GM19324 (cell line): ENCODE results near the gene DIP2C.
A peak's percentile ranks its signal among the peaks of the same experiment; 100 is the strongest.
"Not testable (repeated sequence)": the region's sequence is repeated elsewhere in the genome, so short reads cannot be mapped to it uniquely, and the experiment has no call there.

ENCODE experiments used
- ATAC-seq: cut with Tn5 transposase; IDR thresholded peaks from one replicate; pipeline ENCODE4 v1.9.1; 2021; ENCODE audit warnings: mild to moderate bottlenecking, moderate library complexity; ENCODE audit not compliant: unreplicated experiment, low FRiP score

Gene DIP2C

DNA sequence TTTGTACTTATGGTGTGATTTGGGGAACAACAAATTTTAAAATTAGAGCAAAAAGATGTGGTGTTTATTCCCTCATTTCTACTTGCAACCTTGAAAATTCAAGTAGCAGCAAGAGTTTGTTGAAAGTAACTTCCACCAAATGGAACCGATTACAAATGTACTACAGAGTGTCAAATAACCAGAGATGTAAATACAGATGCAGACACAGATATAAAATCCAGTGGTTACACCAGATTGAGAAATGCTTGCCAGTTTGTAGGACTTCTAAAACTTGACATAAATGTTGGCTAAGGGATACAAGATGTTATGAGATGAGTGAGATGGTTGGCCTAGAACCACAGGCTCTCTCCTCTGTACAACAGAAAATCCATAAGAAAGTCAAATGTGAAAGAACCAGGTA is 162.1 kb downstream of the DIP2C start:
- no peak for ATAC-seq

DNA sequence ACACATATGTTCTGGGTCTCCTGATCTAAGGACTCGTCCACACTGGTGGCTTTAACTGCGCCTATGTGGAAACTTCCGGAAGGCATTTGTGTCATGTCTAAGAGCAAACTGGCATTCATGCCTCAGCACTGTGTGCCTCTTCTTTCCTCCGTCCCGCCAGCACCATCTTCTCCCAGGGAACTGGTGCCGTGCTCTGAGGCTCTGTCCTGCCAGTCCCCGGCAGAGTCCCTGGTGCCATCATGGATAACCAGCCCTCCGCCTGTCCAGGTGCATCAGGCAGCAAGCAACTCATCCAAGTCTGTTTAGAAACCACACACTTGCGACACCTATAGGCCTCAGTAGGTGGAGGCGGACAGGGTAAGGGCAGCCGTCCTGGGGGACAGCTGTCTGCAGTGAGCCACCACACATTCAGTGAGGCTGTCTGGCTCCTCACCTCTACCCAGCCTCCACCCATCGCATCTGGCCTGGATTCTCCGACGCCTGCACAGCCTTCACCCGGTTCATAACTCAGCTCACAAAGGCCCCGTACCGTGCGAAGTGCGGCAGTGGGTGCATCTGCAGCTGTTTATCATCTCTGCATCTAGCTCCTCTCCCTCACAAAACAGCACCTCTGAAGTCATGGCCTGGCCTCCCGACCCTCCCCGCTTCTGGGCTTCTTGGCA is 162.7 kb downstream of the DIP2C start:
- ATAC-seq = no peak

- ATAC-seq = no peak
Observed at GRCh38 chr10:525565-526315, 163.7 kb downstream of the DIP2C start.

DNA sequence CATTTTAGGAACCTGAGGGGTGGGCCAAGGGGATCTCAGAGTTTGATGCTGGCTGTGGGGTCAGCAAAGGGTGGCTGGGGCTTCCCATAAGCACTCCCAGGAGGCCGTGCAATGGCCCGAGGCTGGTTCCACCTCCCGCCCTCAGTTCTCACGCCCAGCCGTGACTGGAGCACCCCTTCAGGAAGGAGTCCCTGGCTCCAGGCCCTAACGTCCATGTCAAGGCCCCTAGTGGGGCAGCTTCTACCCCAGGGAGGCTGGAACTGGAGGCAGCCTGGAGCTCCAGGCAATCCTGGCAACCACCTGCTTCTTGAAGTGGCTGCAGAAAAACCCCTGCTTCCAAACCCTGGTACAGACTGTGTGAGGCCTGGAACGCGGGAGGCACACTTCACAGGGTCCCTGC is 165.5 kb downstream of the DIP2C start:
- no peak for ATAC-seq

DNA sequence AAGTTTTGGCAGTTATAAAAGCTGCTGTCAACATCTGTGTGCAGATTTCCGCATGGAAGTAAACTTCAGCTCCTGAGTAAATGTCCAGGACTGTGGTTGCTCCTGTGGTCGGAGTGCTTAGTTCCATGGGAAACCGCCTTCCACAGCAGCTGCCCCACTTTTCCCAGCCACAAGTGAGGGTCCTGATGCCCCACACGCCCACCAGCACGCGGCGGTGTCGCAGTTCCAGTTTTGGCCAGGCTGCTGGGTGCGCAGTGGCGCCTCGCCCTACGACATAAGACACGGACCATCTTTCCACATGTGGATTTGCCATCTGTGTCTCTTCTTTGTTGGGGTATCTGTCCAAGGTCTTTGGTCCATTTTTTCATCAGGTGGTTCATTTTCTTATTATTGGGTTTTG is 167.1 kb downstream of the DIP2C start:
- no peak for ATAC-seq

GRCh38 chr10:521261-522250 is 167.9 kb downstream of the DIP2C start:
- no peak for ATAC-seq

DNA sequence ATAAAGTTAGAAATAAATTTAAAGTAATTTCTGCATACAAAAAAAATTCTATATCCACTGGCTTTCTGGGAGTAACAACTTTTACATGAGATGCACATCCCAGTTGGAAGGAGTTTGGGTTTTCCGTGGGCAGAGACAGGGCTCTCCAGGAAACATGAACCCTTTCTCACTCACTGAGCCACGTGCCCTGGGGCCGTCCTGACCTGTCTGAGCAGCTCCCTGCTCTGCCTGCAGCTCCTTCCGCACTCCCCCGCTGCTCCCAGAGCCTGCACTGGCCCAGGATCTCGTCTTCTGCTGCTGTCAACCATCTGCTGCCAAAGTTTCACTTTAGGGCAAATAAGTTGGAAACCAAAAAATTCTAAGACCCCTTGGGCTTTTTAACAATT is 169.1 kb downstream of the DIP2C start:
- no peak for ATAC-seq

DNA sequence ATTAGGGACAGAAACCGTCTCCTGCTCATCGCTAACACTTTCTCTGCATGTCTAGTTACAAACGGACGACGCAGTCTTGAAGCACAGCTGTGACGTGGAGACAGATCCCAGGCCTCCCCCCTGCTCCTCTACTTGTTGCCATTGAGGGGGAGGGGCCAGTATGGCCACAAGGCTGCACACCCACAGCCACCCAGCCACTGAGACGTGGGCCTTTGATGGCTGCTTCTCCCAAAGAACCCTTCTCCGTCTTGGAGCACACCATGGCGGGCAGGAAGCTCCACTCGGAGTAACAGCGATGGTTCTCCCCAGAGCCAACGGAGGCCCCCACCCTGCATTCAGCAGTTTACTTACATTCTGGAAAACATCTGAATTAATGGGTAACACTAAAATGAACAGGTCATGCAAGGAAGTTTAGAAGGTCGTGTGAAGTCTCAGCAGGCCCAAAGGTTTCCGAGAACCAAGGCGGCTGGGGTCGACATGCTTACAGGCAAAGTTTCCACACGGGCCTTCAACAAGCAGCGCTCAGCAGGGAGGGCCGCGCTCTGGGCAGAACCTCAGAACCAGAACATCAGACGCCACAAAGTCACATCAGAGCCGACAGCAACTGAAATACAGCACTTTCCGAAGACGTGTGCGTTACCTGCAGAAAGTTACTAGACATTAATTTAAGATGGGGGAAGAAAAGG is 169.6 kb downstream of the DIP2C start:
- no peak for ATAC-seq

DNA sequence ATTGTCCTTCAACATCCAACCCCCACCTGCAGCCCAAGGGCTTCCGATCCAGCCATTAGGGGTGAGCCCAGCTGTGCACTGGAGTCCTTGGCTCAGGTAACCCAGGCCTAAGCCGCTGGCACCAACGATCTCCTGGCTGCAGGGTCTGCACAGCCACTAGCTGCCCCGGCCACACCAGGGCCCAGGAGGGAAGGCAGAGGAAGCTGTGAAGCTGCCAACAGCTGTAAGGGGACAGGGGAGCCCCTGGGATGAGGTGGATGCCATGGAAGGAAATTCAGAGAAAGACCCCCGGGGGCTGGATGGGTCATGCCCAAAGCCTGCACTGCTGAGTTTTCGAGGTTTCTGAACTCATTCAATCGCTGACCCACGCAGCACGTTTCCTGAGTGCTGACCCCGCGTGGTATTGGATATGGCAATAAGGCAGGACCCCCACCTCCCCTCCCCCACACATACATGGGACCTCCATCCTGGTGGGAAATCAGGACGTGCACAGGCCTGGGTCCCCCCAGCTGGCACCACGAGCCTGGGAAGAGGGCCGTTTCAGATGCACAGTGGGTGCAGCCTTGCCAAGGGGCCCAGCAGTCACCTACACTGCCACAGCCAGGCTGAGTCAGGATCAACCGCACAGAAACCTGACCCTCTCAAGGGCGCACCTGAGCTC is 170.3 kb downstream of the DIP2C start:
- ATAC-seq = no peak

GRCh38 chr10:517872-518475 is 171.5 kb downstream of the DIP2C start:
- no peak for ATAC-seq

GRCh38 chr10:517241-517830 is 172.1 kb downstream of the DIP2C start:
- no peak for ATAC-seq

DNA sequence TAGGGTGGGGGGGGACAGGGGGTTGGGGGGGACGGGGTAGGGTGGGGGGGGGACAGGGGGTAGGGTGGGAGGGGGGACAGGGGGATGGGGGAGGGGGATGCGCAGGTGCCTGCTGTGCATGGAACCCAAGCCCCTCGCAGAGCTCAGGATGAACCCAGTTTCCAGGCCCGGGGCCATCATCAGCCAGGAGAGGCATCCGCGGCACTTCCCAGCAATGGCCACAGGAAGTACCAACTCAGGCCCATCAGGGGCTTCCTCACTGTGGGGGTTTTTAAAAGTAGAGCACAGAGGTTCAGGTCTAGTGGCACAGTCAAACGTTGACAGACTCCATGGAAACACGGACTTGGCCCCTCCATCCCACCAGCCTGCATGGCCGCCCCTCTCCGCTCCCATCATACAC is 172.7 kb downstream of the DIP2C start:
- no peak for ATAC-seq

DNA sequence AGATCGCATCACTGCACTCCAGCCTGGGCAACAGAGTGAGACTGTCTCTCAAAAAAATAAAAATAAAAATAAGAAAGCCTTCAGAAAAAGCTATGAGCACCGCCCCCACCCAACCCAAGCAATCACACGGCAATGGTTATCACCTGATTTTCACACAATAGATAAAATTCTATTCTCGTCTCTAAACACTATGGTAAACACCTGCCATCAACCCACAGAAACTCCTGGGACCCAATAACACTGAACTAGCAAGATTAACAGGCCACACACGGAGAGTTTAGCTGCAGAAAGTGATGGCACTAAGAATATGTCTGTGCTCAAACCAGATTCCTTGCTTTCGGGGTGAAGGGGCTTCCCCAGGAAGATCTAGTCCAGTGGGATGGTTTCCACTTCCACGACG is 173.8 kb downstream of the DIP2C start:
- peak; percentile 44 for ATAC-seq

GRCh38 chr10:514137-514671 is 175.3 kb downstream of the DIP2C start:
- ATAC-seq = no peak

DNA sequence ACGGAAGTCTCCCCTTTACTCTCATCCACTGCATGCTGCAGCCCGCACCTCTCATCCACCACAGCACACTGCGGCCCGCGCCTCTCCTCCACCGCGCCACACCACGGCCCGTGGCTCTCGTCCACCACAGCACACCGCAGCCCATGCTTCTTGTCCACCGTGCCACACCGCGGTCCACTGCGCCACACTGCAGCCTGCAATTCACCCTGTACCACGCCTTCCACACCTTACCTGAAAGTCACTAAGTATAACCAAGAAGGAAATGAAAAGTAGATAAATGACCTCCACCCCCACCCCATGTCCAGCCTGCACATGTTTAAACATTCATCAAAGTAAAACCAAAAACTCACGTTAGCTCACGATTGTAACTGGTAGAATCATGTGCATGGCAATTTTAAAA is 176.1 kb downstream of the DIP2C start:
- ATAC-seq = no peak

DNA sequence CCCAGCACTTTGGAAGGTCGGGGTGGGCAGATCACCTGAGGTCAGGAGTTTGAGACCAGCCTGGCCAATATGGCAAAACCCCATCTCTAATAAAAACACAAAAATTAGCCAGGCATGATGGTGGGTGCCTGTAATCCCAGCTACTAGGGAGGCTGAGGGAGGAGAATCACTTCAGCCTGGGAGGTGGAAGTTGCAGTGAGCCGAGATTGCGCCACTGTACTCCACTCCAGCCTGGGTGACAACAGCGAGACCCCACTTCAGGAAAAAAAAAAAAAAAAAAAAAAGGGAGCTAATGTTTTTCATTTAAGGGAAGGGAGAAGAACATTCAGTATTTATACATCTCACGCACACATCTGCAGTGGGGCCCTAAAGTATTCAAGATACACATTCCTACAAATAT is 176.8 kb downstream of the DIP2C start:
- not testable (repeated sequence) for ATAC-seq

DNA sequence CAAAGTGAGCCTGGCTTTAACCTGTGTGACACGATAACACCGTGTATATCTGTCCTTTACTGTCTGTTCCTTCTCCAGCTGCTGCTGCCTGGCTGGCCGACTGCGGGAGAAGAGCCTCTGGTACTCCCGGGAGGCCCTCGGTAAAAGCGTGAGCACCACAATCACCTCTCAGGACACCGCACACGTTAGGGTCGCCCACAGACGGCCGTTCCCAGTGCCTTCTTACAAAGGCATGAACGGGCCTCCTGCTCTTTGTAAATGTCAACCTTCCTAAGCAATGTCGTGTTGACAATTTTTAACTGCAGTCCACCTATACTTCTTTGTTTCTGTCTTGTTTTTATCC is 177.6 kb downstream of the DIP2C start:
- no peak for ATAC-seq

- ATAC-seq = no peak
Observed at GRCh38 chr10:511101-511848, 178.2 kb downstream of the DIP2C start.
